ENCODE measurements around the gene TMEM45A.
"Not testable (repeated sequence)": the region's sequence is repeated elsewhere in the genome, so short reads cannot be mapped to it uniquely, and the experiment has no call there.

TMEM45A gene

DNA sequence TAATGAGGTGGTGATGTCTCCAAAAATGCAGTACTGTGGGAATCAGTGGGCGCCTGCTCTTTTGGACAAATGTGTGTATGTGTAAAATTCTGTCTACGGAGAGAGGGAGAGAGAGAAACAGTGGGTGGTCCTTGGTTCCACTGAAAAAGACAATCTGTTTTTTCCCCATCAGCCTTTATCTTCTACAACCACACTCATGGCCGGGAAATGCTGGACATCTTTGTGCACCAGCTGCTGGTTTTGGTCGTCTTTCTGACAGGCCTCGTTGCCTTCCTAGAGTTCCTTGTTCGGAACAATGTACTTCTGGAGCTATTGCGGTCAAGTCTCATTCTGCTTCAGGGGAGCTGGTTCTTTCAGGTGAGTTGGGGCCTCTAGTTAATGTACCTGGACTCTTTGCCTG, 65.8 kb downstream of the TMEM45A start:
- H3K36me3 Mint-ChIP-seq (ENCODE audit: low read depth), result no peaks in the 10 kb centered on the region
- no peak overlapping the region for H3K27ac Mint-ChIP-seq
- DNase-seq (ENCODE audit: low spot score), result no peak
- peaks cover 4% of the 10 kb centered on the region for H3K4me1 Mint-ChIP-seq (ENCODE audit: low read depth)
- no peaks in the 10 kb centered on the region for H3K9me3 Mint-ChIP-seq
- peaks cover 3% of the 10 kb centered on the region for H3K27me3 Mint-ChIP-seq (ENCODE audit: low read depth)
- no peak overlapping the region for H3K4me3 Mint-ChIP-seq

DNA sequence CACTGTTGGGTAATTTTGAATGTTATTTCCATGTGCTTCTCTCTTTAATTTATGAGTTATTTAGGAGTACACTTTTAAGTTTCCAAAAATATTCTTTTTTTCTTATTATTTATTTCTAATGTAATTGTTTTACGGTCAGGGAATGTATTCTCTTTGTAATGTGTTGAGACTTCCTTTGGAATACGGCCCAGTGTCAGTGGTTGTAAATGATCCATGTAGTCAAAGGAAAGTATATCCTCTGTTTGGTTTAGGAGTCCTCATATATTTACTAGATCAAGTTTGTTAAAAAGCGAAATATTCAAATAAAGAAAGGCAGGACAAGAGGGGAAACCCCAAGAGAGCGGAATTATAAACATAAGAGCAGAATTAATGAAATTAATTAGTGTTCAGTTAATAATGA, 68.0 kb downstream of the TMEM45A start:
- H3K4me1 Mint-ChIP-seq (ENCODE audit: low read depth), result peaks cover 4% of the 10 kb centered on the region
- no peak overlapping the region for H3K4me3 Mint-ChIP-seq
- DNase-seq (ENCODE audit: low spot score), result no peak
- H3K36me3 Mint-ChIP-seq (ENCODE audit: low read depth), result no peaks in the 10 kb centered on the region
- H3K27me3 Mint-ChIP-seq (ENCODE audit: low read depth), result no peaks in the 10 kb centered on the region
- H3K27ac Mint-ChIP-seq, result no peak overlapping the region
- no peaks in the 10 kb centered on the region for H3K9me3 Mint-ChIP-seq

GRCh38 chr3:100561459-100562158, 69.2 kb downstream of the TMEM45A start:
- no peak for DNase-seq (ENCODE audit: low spot score)
- no peak overlapping the region for H3K27ac Mint-ChIP-seq
- no peak overlapping the region for H3K4me3 Mint-ChIP-seq
- H3K27me3 Mint-ChIP-seq (ENCODE audit: low read depth), result no peaks in the 10 kb centered on the region
- H3K36me3 Mint-ChIP-seq (ENCODE audit: low read depth), result no peaks in the 10 kb centered on the region
- H3K4me1 Mint-ChIP-seq (ENCODE audit: low read depth), result peaks cover 3% of the 10 kb centered on the region
- H3K9me3 Mint-ChIP-seq, result no peaks in the 10 kb centered on the region

DNA sequence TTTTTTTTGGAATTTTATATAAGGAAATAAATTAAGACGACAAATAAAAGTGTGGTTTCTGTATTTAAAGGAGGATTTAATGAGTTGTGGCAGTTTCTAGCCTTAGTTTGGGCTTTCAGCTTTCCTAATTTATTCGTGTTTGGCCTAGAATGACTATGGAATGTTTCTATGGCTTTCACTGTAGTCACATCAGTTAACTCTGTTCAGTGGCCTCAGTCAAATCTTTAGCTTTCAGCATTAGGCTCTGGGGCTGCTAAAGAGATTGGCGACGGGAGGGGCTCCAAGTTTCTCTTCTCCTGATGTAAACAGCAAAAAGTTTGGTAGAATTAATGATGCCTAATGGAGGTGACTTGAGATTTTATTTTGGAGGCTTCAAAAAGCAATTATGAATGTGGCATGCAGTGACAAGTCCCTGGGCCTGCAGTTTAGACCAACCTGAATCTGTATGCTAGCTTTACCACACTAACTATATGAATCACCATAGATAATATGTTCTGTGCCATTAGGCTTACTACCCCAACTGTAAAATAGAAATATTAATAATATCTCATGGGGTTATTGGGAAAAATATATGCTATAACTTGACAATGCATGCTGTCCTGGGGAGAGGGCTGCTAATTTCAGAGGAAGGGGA, 69.9 kb downstream of the TMEM45A start:
- DNase-seq (ENCODE audit: low spot score), result no peak
- no peaks in the 10 kb centered on the region for H3K9me3 Mint-ChIP-seq
- no peaks in the 10 kb centered on the region for H3K27me3 Mint-ChIP-seq (ENCODE audit: low read depth)
- no peaks in the 10 kb centered on the region for H3K4me1 Mint-ChIP-seq (ENCODE audit: low read depth)
- H3K27ac Mint-ChIP-seq, result no peak overlapping the region
- no peak overlapping the region for H3K4me3 Mint-ChIP-seq
- no peaks in the 10 kb centered on the region for H3K36me3 Mint-ChIP-seq (ENCODE audit: low read depth)

- no peaks in the 10 kb centered on the region for H3K9me3 Mint-ChIP-seq
- H3K4me3 Mint-ChIP-seq, result no peak overlapping the region
- H3K27me3 Mint-ChIP-seq (ENCODE audit: low read depth), result no peaks in the 10 kb centered on the region
- no peaks in the 10 kb centered on the region for H3K36me3 Mint-ChIP-seq (ENCODE audit: low read depth)
- H3K27ac Mint-ChIP-seq, result no peak overlapping the region
- no peak for DNase-seq (ENCODE audit: low spot score)
- no peaks in the 10 kb centered on the region for H3K4me1 Mint-ChIP-seq (ENCODE audit: low read depth)
Measured at GRCh38 chr3:100563228-100563627, 70.8 kb downstream of the TMEM45A start.

- Mint-ChIP-seq H3K4me3 (no peak overlapping the region), H3K27me3 (ENCODE audit: low read depth) (no peaks in the 10 kb centered on the region), H3K9me3 (no peaks in the 10 kb centered on the region), H3K36me3 (ENCODE audit: low read depth) (no peaks in the 10 kb centered on the region), H3K4me1 (ENCODE audit: low read depth) (no peaks in the 10 kb centered on the region), H3K27ac (no peak overlapping the region)
- DNase-seq (ENCODE audit: low spot score), result no peak
Measured at GRCh38 chr3:100563652-100564211, 71.3 kb downstream of the TMEM45A start.

- H3K36me3 Mint-ChIP-seq (ENCODE audit: low read depth), result no peaks in the 10 kb centered on the region
- peaks cover 2% of the 10 kb centered on the region for H3K27me3 Mint-ChIP-seq (ENCODE audit: low read depth)
- no peak for DNase-seq (ENCODE audit: low spot score)
- no peaks in the 10 kb centered on the region for H3K9me3 Mint-ChIP-seq
- H3K4me1 Mint-ChIP-seq (ENCODE audit: low read depth), result no peaks in the 10 kb centered on the region
- no peak overlapping the region for H3K4me3 Mint-ChIP-seq
- H3K27ac Mint-ChIP-seq, result no peak overlapping the region
Measured at GRCh38 chr3:100570811-100571210, 78.4 kb downstream of the TMEM45A start.

GRCh38 chr3:100574536-100574935, 82.1 kb downstream of the TMEM45A start:
- Mint-ChIP-seq H3K36me3 (ENCODE audit: low read depth) (no peaks in the 10 kb centered on the region), H3K4me3 (no peak overlapping the region), H3K27me3 (ENCODE audit: low read depth) (no peaks in the 10 kb centered on the region), H3K9me3 (no peaks in the 10 kb centered on the region), H3K27ac (no peak overlapping the region), H3K4me1 (ENCODE audit: low read depth) (no peaks in the 10 kb centered on the region)
- no peak for DNase-seq (ENCODE audit: low spot score)

DNA sequence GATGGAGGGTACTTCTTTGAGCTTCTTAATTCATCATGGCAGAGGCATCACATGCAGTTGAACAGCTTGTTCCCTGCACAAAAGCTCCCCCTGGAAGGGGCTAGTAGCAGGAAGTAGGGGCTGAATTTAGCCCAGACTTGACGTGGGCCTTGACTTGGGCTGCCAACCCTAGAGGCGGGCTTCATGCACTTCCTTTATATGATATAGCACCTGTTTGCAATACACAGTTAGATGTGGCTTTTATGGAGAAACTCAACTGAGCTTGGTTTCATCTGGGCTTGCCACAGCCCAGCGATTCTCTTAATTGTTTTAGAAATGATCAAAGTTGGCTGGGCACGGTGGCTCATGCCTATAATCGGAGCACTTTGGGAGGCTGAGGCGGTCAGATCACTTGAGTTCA, 83.3 kb downstream of the TMEM45A start:
- no peak for DNase-seq (ENCODE audit: low spot score)
- Mint-ChIP-seq H3K4me3 (no peak overlapping the region), H3K4me1 (ENCODE audit: low read depth) (no peaks in the 10 kb centered on the region), H3K9me3 (no peaks in the 10 kb centered on the region), H3K27ac (no peak overlapping the region), H3K27me3 (ENCODE audit: low read depth) (peaks cover 6% of the 10 kb centered on the region), H3K36me3 (ENCODE audit: low read depth) (no peaks in the 10 kb centered on the region)

- Mint-ChIP-seq H3K27ac (no peak overlapping the region), H3K27me3 (ENCODE audit: low read depth) (peaks cover 9% of the 10 kb centered on the region), H3K9me3 (no peaks in the 10 kb centered on the region), H3K4me1 (ENCODE audit: low read depth) (no peaks in the 10 kb centered on the region), H3K36me3 (ENCODE audit: low read depth) (no peaks in the 10 kb centered on the region), H3K4me3 (no peak overlapping the region)
- no peak for DNase-seq (ENCODE audit: low spot score)
Measured at GRCh38 chr3:100577382-100578008, 85.1 kb downstream of the TMEM45A start.

DNA sequence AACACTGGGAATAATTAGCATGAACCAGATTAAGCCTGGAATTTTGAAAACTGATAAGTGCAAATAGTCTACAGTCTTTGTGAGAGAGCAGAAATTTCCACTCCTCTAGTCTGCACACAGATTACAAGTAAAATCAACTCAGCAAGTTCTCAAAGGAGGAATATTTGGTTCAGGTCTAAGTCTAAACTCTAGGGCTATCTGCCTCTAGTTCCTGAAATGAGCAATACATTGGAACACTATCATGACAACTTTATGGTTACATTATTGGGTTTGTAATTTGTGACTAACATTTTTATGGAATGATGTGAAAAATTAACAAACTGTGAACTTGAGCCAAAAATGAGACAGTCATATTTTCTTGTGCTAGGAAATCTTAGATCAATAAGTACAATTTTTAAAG, 86.2 kb downstream of the TMEM45A start:
- Mint-ChIP-seq H3K36me3 (ENCODE audit: low read depth) (no peaks in the 10 kb centered on the region), H3K27ac (no peak overlapping the region), H3K4me3 (no peak overlapping the region), H3K4me1 (ENCODE audit: low read depth) (no peaks in the 10 kb centered on the region), H3K9me3 (no peaks in the 10 kb centered on the region), H3K27me3 (ENCODE audit: low read depth) (peaks cover 12% of the 10 kb centered on the region)
- no peak for DNase-seq (ENCODE audit: low spot score)

DNA sequence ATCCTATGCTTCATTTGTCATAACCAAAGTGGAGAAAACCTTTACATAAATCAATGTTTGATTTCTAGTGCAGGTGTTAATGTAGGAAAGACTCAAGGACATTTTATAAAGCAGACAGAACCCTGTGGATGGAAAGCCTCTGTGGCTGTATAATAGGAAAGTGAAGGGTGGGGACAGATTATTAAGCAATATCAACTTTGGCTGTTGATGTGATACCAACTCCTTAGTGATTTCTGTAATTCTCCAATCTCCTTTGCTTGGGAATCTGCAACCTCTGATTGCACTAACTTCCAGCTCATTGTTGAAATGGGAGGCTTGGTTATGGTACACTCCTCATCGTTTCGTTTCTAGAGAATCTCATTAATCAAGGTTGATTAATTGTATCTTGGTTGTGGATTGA, 87.7 kb downstream of the TMEM45A start:
- no peak for DNase-seq (ENCODE audit: low spot score)
- Mint-ChIP-seq H3K27ac (no peak overlapping the region), H3K9me3 (no peaks in the 10 kb centered on the region), H3K4me3 (no peak overlapping the region), H3K36me3 (ENCODE audit: low read depth) (no peaks in the 10 kb centered on the region), H3K4me1 (ENCODE audit: low read depth) (no peaks in the 10 kb centered on the region), H3K27me3 (ENCODE audit: low read depth) (peaks cover 12% of the 10 kb centered on the region)

DNA sequence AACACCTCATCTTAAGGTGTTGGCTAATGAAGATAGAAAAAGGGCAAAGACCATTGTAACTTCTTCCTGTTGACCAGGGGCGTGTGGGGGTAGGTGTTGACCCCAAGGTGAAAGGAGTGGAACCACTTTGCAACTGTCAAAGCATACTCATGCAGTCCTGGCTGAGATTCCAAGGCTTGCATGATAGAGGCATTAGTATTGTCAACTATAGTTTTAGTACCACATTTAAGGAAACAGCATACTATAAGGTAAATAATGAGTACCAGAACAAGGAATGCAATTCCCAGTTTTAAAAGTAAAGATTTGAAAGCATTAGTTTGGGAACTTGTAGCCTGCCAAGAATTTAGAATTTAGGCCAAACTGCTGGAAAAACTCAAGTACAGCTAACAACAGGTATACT, 89.2 kb downstream of the TMEM45A start:
- no peak overlapping the region for H3K27ac Mint-ChIP-seq
- H3K36me3 Mint-ChIP-seq (ENCODE audit: low read depth), result no peaks in the 10 kb centered on the region
- no peaks in the 10 kb centered on the region for H3K9me3 Mint-ChIP-seq
- no peak for DNase-seq (ENCODE audit: low spot score)
- H3K27me3 Mint-ChIP-seq (ENCODE audit: low read depth), result peaks cover 12% of the 10 kb centered on the region
- no peak overlapping the region for H3K4me3 Mint-ChIP-seq
- H3K4me1 Mint-ChIP-seq (ENCODE audit: low read depth), result no peaks in the 10 kb centered on the region

- H3K36me3 Mint-ChIP-seq (ENCODE audit: low read depth); H3K9me3 Mint-ChIP-seq; H3K4me1 Mint-ChIP-seq (ENCODE audit: low read depth); DNase-seq (ENCODE audit: low spot score); H3K27ac Mint-ChIP-seq; H3K4me3 Mint-ChIP-seq: not testable (repeated sequence)
- peaks cover 12% of the 10 kb centered on the region for H3K27me3 Mint-ChIP-seq (ENCODE audit: low read depth)
Measured at GRCh38 chr3:100582157-100582556, 89.7 kb downstream of the TMEM45A start.

Data from T-helper 2 cell treated with Interferon-gamma antibody and Interleukin-4, amounts not matched to agents 5 μg/mL and 100 μg/mL, for 36 hours (primary cell).